Effector memory CD4-positive, alpha-beta T cell (primary cell): ENCODE data around the gene APIP.

Source experiments
- DNase-seq, 3 donors: peaks; one replicate each; pipeline ENCODE4 v3.0.0-alpha.2; 2020
- H3K27ac ChIP-seq: 2 replicates; pipeline ENCODE4 v1.7.0; 2013; ENCODE audit warnings: mild to moderate bottlenecking, low read length, moderate library complexity; ENCODE audit not compliant: insufficient read depth, poor library complexity, severe bottlenecking
- H3K27me3 ChIP-seq: replicated peaks from 2 replicates; pipeline ENCODE4 v1.7.0; 2013; ENCODE audit warnings: mild to moderate bottlenecking, low read length; ENCODE audit not compliant: insufficient read depth, control insufficient read depth, poor library complexity, severe bottlenecking
- H3K36me3 ChIP-seq: 2 replicates; pipeline ENCODE4 v1.7.0; 2013; ENCODE audit warnings: mild to moderate bottlenecking, low read length, moderate library complexity; ENCODE audit not compliant: control insufficient read depth, insufficient read depth
- H3K4me1 ChIP-seq: 2 replicates; pipeline ENCODE4 v1.7.0; 2013; ENCODE audit warnings: low read length, mild to moderate bottlenecking; ENCODE audit not compliant: control insufficient read depth, insufficient read depth, poor library complexity, severe bottlenecking
- H3K4me3 ChIP-seq: 2 replicates; pipeline ENCODE4 v1.7.0; 2013; ENCODE audit warnings: low read length, low read depth, mild to moderate bottlenecking; ENCODE audit not compliant: insufficient read depth, poor library complexity, severe bottlenecking
- H3K9me3 ChIP-seq: 2 replicates; pipeline ENCODE4 v1.7.0; 2013; ENCODE audit warnings: mild to moderate bottlenecking, low read length, moderate library complexity; ENCODE audit not compliant: control insufficient read depth

The APIP gene

GRCh38 chr11:34866375-34866774, 49.8 kb downstream of the APIP start:
- Histone ChIP-seq H3K27ac (no peak overlapping the region), H3K4me1 (no peaks in the 10 kb centered on the region), H3K4me3 (no peak overlapping the region), H3K36me3 (no peaks in the 10 kb centered on the region), H3K9me3 (no peaks in the 10 kb centered on the region), H3K27me3 (no peaks in the 10 kb centered on the region)
- DNase-seq, result no peak

DNA sequence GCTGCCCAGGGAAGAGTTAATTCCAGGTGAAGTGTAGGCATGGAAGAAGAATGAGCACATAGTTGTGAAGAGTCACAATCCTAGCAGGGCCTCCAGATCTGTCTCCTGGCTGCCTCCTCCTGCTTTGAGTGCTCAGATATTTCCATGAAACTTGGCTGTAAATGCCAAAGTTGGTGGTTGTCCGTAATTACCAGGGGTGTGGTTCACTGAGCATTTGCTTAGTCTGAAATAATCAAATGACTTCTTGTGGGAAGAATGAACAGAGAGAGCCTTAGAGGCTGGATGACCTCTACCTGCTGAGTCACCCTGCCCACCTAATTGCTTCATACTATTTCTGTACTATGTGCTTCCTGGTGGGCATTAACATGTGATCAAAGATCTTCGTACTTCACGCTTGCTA, 50.9 kb downstream of the APIP start:
- H3K4me3 ChIP-seq, result no peak overlapping the region
- H3K36me3 ChIP-seq, result no peaks in the 10 kb centered on the region
- no peaks in the 10 kb centered on the region for H3K27me3 ChIP-seq
- no peaks in the 10 kb centered on the region for H3K9me3 ChIP-seq
- DNase-seq, result no peak
- no peaks in the 10 kb centered on the region for H3K4me1 ChIP-seq
- no peak overlapping the region for H3K27ac ChIP-seq

DNA sequence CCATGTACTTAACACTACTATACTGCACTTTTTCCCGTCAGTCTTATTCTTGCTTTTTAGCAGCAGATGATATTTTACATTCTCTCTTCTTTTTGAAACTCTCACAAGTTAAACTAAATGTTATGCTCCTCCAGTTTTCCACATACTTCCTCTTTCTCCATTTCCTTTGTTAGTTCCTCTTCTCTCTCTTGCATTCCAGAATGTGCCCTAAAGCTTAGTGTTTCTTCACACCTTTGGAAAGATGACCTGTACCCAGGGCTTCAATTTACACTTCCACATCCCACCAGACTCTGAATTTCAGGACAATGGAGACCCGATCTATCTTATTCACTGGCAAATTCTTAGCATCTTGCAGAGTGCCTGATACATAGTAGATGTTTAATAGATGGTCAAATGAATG, 51.8 kb downstream of the APIP start:
- H3K9me3 ChIP-seq, result no peaks in the 10 kb centered on the region
- no peak overlapping the region for H3K27ac ChIP-seq
- DNase-seq, result no peak

DNA sequence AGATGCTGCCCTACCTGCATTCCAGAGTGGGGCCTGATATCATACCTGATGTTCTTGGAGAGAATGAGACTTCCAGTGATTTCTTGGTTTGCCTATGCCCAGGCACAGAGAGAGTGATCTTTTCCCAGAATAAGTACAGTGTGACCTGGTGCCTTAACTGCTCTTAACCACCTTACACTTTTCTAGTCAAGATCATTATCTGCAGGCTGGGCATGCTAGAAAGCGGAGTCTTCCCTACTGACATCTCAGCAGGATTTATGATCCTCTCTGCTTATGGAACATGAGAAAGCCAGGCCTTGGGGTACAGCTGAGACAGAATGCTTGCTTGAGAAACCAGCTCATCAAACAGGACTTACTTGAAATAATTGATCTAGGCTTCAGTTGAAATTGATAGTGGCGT, 53.1 kb downstream of the APIP start:
- Histone ChIP-seq H3K4me3 (no peak overlapping the region), H3K4me1 (no peaks in the 10 kb centered on the region), H3K27me3 (no peaks in the 10 kb centered on the region), H3K27ac (no peak overlapping the region), H3K9me3 (no peaks in the 10 kb centered on the region), H3K36me3 (no peaks in the 10 kb centered on the region)
- no peak for DNase-seq

More for the DNA sequence above, 51.8 kb downstream of the APIP start:
- no peaks in the 10 kb centered on the region for H3K27me3 ChIP-seq
- no peaks in the 10 kb centered on the region for H3K4me1 ChIP-seq
- H3K36me3 ChIP-seq, result no peaks in the 10 kb centered on the region
- no peak overlapping the region for H3K4me3 ChIP-seq

DNA sequence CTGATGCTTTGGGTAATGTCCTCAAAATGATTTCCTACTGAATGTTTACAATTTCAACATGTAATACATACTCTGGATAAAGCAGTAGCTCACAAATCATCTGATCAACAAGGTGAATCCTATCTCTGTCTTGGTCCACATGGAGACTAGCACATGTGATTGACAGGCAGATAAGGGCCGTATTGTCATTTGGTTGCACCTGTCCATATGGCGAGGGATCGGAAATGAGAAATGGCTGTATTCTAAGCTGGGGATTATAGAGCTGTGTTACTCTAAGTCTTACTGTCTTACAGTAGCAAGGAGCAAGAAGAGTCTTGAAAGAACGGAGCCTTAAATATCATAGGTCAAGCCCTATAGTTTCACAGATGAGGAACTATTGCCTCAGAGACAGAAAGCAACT, 55.7 kb downstream of the APIP start:
- H3K9me3 ChIP-seq, result no peaks in the 10 kb centered on the region
- no peak overlapping the region for H3K4me3 ChIP-seq
- no peak for DNase-seq
- no peak overlapping the region for H3K27ac ChIP-seq
- no peaks in the 10 kb centered on the region for H3K36me3 ChIP-seq
- no peaks in the 10 kb centered on the region for H3K27me3 ChIP-seq
- H3K4me1 ChIP-seq, result no peaks in the 10 kb centered on the region

- Histone ChIP-seq H3K4me3 (no peak overlapping the region), H3K36me3 (no peaks in the 10 kb centered on the region), H3K27me3 (no peaks in the 10 kb centered on the region), H3K9me3 (no peaks in the 10 kb centered on the region), H3K27ac (no peak overlapping the region), H3K4me1 (no peaks in the 10 kb centered on the region)
- DNase-seq, result no peak
These were observed 56.1 kb downstream of the APIP start for GRCh38 chr11:34860034-34860433.

- no peaks in the 10 kb centered on the region for H3K9me3 ChIP-seq
- no peaks in the 10 kb centered on the region for H3K36me3 ChIP-seq
- H3K4me1 ChIP-seq, result no peaks in the 10 kb centered on the region
- no peaks in the 10 kb centered on the region for H3K27me3 ChIP-seq
- no peak for DNase-seq
- H3K4me3 ChIP-seq, result no peak overlapping the region
- H3K27ac ChIP-seq, result no peak overlapping the region
These were observed 56.7 kb downstream of the APIP start for GRCh38 chr11:34859496-34859895.

GRCh38 chr11:34857463-34857862, 58.7 kb downstream of the APIP start:
- H3K27ac ChIP-seq, result no peak overlapping the region
- no peak overlapping the region for H3K4me3 ChIP-seq
- H3K4me1 ChIP-seq, result no peaks in the 10 kb centered on the region
- H3K36me3 ChIP-seq, result no peaks in the 10 kb centered on the region
- no peak for DNase-seq
- H3K9me3 ChIP-seq, result no peaks in the 10 kb centered on the region
- H3K27me3 ChIP-seq, result no peaks in the 10 kb centered on the region

- no peak for DNase-seq
- Histone ChIP-seq H3K27ac (no peak overlapping the region), H3K4me1 (no peaks in the 10 kb centered on the region), H3K36me3 (no peaks in the 10 kb centered on the region), H3K27me3 (no peaks in the 10 kb centered on the region), H3K9me3 (no peaks in the 10 kb centered on the region), H3K4me3 (no peak overlapping the region)
These were observed 59.9 kb downstream of the APIP start for GRCh38 chr11:34856251-34856650.

- no peak for DNase-seq
- H3K4me3 ChIP-seq, result no peak overlapping the region
These were observed 60.5 kb downstream of the APIP start for GRCh38 chr11:34855754-34856095.

More at GRCh38 chr11:34855754-34856095, 60.5 kb downstream of the APIP start:
- Histone ChIP-seq H3K9me3 (no peaks in the 10 kb centered on the region), H3K27me3 (no peaks in the 10 kb centered on the region), H3K4me1 (no peaks in the 10 kb centered on the region), H3K27ac (no peak overlapping the region), H3K36me3 (no peaks in the 10 kb centered on the region)
